Omental fat pad (tissue), 4 donors: ENCODE results near the gene SOX6. TPM values are rescaled to one million over a fixed set of nuclear protein-coding genes. Genes with fewer than 3 reads are reported as not detected.

Experiments used
- ATAC-seq: fragments of 150-250 bp; one replicate; pipeline ENCODE4 v1.9.1; 2016; ENCODE audit warnings: mild to moderate bottlenecking, moderate library complexity; ENCODE audit not compliant: low FRiP score
- DNase-seq: peaks from one replicate; pipeline ENCODE4 v3.0.0-alpha.2; 2019; ENCODE audit warnings: low spot score
- CTCF ChIP-seq, 3 donors: fragments of 450-650 bp; IDR thresholded peaks; one replicate each; pipeline ENCODE4 v1.5.1; 2016 to 2017; ENCODE audit warnings: antibody characterized with exemption in 3 of 3, mild to moderate bottlenecking in 3 of 3, moderate library complexity in 2 of 3
- total RNA-seq, 4 donors: library from RNA; depleted of rRNA; stranded (reverse); fragments of >200 nt; gene quantifications; one replicate each; pipeline ENCODE4 v1.1.0, GENCODE V29; 2016

Gene SOX6
- total RNA-seq, 4 donors from 2014 or later: 2.0 to 41.0 (median 8.9) TPM

GRCh38 chr11:16295592-16295991 is 60.8 kb downstream of the SOX6 start:
- DNase-seq (no peak), ATAC-seq (no peak)
- TF ChIP-seq CTCF (IDR thresholded peaks at IDR 0.05): no peak

- TF ChIP-seq CTCF (IDR thresholded peaks at IDR 0.05): no peak
- DNase-seq: no peak
- ATAC-seq: peak; percentile 77
Observed at GRCh38 chr11:16293204-16293681, 63.1 kb downstream of the SOX6 start.

- ATAC-seq: no peak
- TF ChIP-seq CTCF (IDR thresholded peaks at IDR 0.05): no peak
- DNase-seq: no peak
Observed at GRCh38 chr11:16292167-16292859, 64.0 kb downstream of the SOX6 start.

GRCh38 chr11:16291729-16292128 is 64.6 kb downstream of the SOX6 start:
- TF ChIP-seq CTCF (IDR thresholded peaks at IDR 0.05): no peak
- ATAC-seq: no peak
- no peak for DNase-seq

- no peak for DNase-seq
- no peak for TF ChIP-seq CTCF (IDR thresholded peaks at IDR 0.05)
- no peak for ATAC-seq
Observed at GRCh38 chr11:16289541-16289940, 66.8 kb downstream of the SOX6 start.

GRCh38 chr11:16287630-16288280 is 68.6 kb downstream of the SOX6 start:
- ATAC-seq (no peak), DNase-seq (no peak)
- TF ChIP-seq CTCF (IDR thresholded peaks at IDR 0.05): no peak

- DNase-seq (no peak), ATAC-seq (no peak)
- TF ChIP-seq CTCF (IDR thresholded peaks at IDR 0.05): no peak
Observed at GRCh38 chr11:16286095-16286494, 70.3 kb downstream of the SOX6 start.
